ENCODE data around the gene FKBP11.

FKBP11 gene

GRCh38 chr12:48917857-48918537 is 7.3 kb downstream of the FKBP11 start:
- Histone ChIP-seq H3K27ac (ENCODE audit: extremely low read depth, low read depth, low read length) (no peak overlapping the region), H3K4me3 (ENCODE audit: low read depth, low read length) (no peak overlapping the region), H3K36me3 (ENCODE audit: control insufficient read depth in 2 of 2, insufficient read depth in 1 of 2, low read length in 2 of 2) (peaks cover 7 to 20% of the 10 kb centered on the region in 2 experiments; a peak in 2 of 3 replicates), H3K4me1 (ENCODE audit: control insufficient read depth, insufficient read depth, low read length) (no peaks in the 10 kb centered on the region), H3K9me3 (ENCODE audit: control insufficient read depth, insufficient read depth, low read depth, low read length) (no peaks in the 10 kb centered on the region)
- ChIA-PET POLR2A (no interaction called here), CTCF (interaction anchor here (0.6 to 1.2 kb wide), 3 partner anchors 19 to 62 kb away, joined by 3 read pairs; no protein-coding TSS in a partner anchor)
- TF ChIP-seq ZNF248 (tag by site-specific recombination; IDR thresholded peaks at IDR 0.05) (no peak), ZNF18 (tag by site-specific recombination; IDR thresholded peaks at IDR 0.05) (no peak), SCRT2 (tag by site-specific recombination; IDR thresholded peaks at IDR 0.05) (no peak), ZNF280C (tag by site-specific recombination; IDR thresholded peaks at IDR 0.05) (no peak), ZNF549 (tag by site-specific recombination; IDR thresholded peaks at IDR 0.05) (no peak), ZNF513 (tag by site-specific recombination; IDR thresholded peaks at IDR 0.05) (no peak), ZNF16 (tag by site-specific recombination; IDR thresholded peaks at IDR 0.05; ENCODE audit: low read depth) (no peak), CTCF (tag by site-specific recombination; IDR thresholded peaks at IDR 0.05) (no peak), ZNF654 (tag by site-specific recombination; IDR thresholded peaks at IDR 0.05; ENCODE audit: low read depth) (no peak), KLF10 (tag by site-specific recombination; IDR thresholded peaks at IDR 0.05) (no peak), ATF2 (tag by site-specific recombination; IDR thresholded peaks at IDR 0.05; ENCODE audit: low read depth) (no peak), GLI2 (tag by site-specific recombination; IDR thresholded peaks at IDR 0.05; ENCODE audit: borderline replicate concordance, low read depth) (no peak), ZNF600 (tag by site-specific recombination; IDR thresholded peaks at IDR 0.05) (no peak), ZNF791 (tag by site-specific recombination; IDR thresholded peaks at IDR 0.05) (no peak), ZNF548 (tag by site-specific recombination; IDR thresholded peaks at IDR 0.05) (no peak), PRDM2 (tag by site-specific recombination; IDR thresholded peaks at IDR 0.05; ENCODE audit: borderline replicate concordance) (no peak), ZFP3 (tag by site-specific recombination; IDR thresholded peaks at IDR 0.05; ENCODE audit: low read depth) (no peak)

Measured in HEK293 (cell line).